ENCODE measurements around the gene APBA3.

APBA3 gene

DNA sequence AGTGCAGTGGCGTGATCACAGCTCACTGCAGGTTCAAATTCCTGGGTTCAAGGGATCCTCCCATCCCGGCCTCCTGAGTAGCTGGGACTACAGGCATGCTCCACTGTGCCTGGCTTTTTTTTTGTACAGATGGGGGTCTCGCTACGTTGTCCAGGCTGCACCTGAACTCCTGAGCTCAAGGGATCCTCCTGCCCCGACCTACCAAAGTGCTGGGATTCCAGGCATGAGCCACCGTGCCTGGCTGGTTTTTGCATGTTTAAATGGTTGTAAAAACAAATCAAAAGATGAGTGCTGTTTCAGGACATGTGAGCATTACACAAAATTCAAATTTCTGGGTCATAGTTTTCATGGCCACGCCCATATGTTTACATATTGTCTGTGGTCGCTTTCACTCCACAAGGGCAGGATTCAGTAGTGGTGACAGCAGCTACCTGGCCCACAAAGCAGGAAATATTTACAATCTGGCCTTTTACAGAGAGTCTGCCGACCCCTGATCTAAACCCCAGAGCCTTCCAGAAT is 19.4 kb upstream of the APBA3 start:
- H3K9me3 Mint-ChIP-seq: peaks cover 10% of the 10 kb centered on the region
- no peak overlapping the region for H3K4me3 Mint-ChIP-seq
- H3K27ac Mint-ChIP-seq: no peak overlapping the region
- H3K36me3 Mint-ChIP-seq (ENCODE audit: low read depth): peaks cover 33% of the 10 kb centered on the region
- H3K27me3 Mint-ChIP-seq: no peaks in the 10 kb centered on the region
- peaks cover 7% of the 10 kb centered on the region for H3K4me1 Mint-ChIP-seq (ENCODE audit: low read depth)

DNA sequence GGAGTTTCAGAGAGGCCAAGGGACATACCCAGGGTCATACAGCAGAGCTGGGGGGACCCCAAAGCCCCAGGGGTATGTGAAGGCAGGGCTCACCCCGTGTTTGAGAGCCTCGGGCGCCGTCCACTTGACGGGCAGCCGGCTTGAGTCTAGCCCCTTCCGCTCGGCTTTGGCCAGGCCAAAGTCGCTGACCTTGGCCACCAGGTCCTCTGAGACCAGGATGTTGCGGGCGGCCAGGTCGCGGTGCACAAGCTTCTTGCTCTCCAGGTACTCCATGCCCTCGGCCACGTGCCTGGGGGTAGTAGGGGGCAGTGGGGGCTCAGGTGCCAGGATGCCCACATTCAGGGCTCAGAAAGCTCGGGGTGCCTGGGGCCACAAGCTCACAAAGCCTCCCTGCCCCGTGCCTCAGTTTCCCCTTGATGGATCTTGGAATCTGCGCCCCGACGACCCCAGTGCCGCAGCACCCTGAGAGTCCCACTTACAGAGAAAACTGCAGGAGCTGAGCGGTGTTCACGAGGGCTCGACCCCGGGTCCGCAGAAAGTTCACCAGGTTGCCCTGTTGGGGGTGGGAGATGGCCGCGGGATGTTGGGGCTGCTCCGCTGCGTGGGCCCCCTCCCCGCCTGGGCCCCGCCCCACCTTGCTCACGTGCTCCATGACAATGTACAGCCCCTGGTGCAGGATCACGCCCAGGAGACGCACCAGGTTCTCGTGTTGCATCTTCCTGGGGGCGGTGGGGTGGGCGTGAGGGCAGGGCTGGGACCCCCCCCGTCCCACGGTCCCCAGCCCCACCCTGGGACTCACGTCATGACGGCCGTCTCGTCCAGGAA is 17.6 kb upstream of the APBA3 start:
- peaks cover 33% of the 10 kb centered on the region for H3K36me3 Mint-ChIP-seq (ENCODE audit: low read depth)
- H3K4me3 Mint-ChIP-seq: no peak overlapping the region
- no peaks in the 10 kb centered on the region for H3K4me1 Mint-ChIP-seq (ENCODE audit: low read depth)
- H3K27me3 Mint-ChIP-seq: no peaks in the 10 kb centered on the region
- no peak overlapping the region for H3K27ac Mint-ChIP-seq
- peaks cover 10% of the 10 kb centered on the region for H3K9me3 Mint-ChIP-seq

DNA sequence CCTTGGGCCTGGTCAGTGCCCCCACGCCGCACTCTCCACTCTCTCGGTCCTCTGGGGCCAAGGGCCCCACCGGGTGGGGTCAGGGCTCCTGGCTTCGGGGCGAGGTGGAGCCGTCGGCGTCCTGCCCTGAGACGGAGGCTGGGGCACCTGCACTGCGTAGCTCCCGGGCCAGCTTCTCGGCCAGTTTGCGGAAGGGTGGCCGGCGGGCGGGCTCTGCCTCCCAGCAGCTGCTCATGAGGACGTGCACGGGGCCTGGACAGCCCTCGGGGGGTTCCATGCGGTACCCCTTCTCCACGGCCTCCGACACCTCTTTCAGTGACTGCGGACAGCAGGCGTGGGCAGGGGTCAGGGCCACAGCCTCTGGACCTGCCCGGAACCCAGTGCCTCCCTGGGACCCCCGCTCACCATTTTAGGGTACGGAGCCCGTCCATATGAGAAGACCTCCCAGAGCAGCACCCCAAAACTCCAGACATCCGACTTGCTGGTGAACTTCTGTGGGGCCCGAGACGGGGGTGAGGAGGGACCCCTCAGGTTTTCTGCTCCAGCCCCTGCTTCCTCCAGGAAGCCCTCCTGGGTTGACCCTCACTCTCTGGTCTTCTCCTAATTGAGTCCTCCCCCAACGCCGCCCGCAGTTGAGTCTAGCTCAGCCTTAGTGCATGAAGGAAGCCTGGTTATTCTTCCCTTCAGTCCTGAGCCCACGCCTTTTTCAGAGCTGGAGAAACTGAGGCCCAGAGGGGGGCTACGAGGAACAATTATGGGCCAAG is 16.8 kb upstream of the APBA3 start:
- H3K9me3 Mint-ChIP-seq: peaks cover 10% of the 10 kb centered on the region
- H3K36me3 Mint-ChIP-seq (ENCODE audit: low read depth): peaks cover 28% of the 10 kb centered on the region
- H3K27me3 Mint-ChIP-seq: no peaks in the 10 kb centered on the region
- no peaks in the 10 kb centered on the region for H3K4me1 Mint-ChIP-seq (ENCODE audit: low read depth)
- H3K4me3 Mint-ChIP-seq: no peak overlapping the region
- H3K27ac Mint-ChIP-seq: no peak overlapping the region

DNA sequence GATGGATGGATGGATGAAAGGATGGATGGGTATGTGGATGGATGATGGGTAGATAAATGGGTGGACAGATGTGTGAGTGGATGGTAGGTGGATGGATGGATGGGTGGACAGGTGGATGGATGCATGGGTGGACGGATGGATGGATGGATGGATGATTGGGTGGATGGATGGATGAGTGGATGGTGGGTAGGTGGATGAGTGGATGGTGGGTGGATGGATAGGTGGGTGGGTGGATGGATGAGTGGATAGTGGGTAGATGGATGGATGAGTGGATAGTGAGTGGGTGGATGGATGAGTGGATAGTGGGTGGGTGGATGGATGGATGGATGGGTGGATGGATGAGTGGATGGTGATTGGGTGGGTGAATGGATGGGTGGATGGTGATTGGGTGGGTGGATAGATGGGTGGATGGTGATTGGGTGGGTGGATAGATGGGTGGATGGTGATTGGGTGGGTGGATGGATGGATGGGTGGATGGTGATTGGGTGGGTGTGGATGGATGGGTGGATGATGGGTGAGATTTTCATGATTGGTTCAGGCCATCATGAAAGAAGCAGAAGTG is 15.1 kb upstream of the APBA3 start:
- H3K9me3 Mint-ChIP-seq: peaks cover 2% of the 10 kb centered on the region
- H3K4me1 Mint-ChIP-seq (ENCODE audit: low read depth): no peaks in the 10 kb centered on the region
- H3K36me3 Mint-ChIP-seq (ENCODE audit: low read depth): peaks cover 13% of the 10 kb centered on the region
- no peak overlapping the region for H3K4me3 Mint-ChIP-seq
- H3K27ac Mint-ChIP-seq: no peak overlapping the region
- no peaks in the 10 kb centered on the region for H3K27me3 Mint-ChIP-seq

DNA sequence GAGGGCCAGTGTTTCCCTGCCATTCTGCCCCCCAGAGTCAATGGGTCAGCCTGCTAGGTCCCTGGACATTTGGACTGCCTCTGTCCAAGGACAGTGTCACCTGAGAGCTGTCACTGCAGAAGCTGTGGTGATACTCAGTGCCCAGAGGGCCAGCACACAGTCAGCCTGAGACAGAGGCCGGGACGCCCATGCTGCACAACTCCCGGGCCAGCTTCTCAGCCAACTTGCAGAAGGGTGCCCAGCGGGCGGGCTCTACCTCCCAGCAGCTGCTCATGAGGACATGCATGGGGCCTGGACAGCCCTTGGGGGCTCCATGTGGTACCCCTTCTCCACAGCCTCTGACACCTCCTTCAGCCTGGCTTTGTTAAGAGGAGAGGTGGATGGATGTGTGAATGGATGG is 14.3 kb upstream of the APBA3 start:
- H3K36me3 Mint-ChIP-seq (ENCODE audit: low read depth): peaks cover 6% of the 10 kb centered on the region
- no peaks in the 10 kb centered on the region for H3K4me1 Mint-ChIP-seq (ENCODE audit: low read depth)
- H3K27ac Mint-ChIP-seq: no peak overlapping the region
- no peak overlapping the region for H3K4me3 Mint-ChIP-seq
- no peaks in the 10 kb centered on the region for H3K9me3 Mint-ChIP-seq
- no peaks in the 10 kb centered on the region for H3K27me3 Mint-ChIP-seq

DNA sequence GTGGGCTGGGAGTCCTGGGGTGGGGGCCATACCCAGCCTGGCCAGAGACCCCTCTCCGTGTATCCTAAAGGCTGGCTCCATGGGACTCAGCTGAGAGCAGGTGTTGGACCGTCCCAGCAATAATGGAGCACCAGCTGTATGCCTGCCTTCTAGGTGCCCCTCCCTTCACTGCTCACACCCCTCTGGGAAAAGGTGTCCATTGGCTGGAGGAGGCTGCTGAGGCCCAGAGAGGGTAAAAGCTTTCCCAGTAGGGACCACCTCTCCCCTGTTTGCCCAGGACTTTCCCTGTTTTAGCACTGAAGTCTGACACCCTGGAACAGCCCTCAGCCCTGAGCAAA is 13.9 kb upstream of the APBA3 start:
- H3K27ac Mint-ChIP-seq: no peak overlapping the region

DNA sequence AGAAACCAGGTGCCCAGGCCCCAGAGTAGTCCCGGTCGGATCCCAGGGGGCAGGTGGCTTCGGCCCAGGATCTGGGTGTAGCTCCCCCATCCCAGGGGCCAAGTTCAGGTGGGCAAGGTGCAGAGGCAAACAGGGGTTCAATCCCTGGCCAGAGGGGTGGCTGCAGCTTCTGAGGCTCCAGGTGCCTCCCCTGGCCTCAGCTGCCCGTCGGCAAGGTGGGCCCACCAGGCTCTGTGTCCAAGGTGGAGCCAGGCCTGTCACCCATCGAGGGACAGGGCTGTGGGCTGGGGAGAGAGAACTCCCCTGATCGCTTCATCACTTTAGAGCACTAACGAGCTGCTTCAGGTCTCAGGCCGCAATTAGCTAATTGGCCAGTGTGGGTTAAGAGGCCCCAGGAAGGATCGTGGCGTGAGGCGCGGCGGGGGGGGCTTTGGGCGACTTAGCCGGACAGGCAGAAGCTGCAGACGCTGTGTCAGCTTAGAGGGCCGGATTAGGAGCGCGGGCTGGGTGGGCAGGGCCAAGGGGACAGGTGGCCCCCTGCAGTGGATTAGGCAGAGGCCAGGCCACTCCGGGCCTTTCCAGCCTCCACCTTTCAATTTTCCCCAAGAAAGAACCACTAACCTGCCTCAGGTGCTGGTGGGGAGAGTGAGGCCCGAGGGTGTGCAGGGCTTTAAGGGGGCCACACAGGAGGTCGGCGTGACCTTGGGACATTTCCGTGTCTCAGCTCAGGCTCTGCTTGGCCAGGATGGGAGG is 13.3 kb upstream of the APBA3 start:
- no peaks in the 10 kb centered on the region for H3K27me3 Mint-ChIP-seq
- no peaks in the 10 kb centered on the region for H3K9me3 Mint-ChIP-seq
- no peak overlapping the region for H3K27ac Mint-ChIP-seq
- no peaks in the 10 kb centered on the region for H3K4me1 Mint-ChIP-seq (ENCODE audit: low read depth)
- H3K4me3 Mint-ChIP-seq: no peak overlapping the region
- H3K36me3 Mint-ChIP-seq (ENCODE audit: low read depth): peaks cover 4% of the 10 kb centered on the region

More for the DNA sequence above, 13.9 kb upstream of the APBA3 start:
- H3K4me1 Mint-ChIP-seq (ENCODE audit: low read depth): no peaks in the 10 kb centered on the region
- no peaks in the 10 kb centered on the region for H3K9me3 Mint-ChIP-seq
- H3K4me3 Mint-ChIP-seq: no peak overlapping the region
- H3K36me3 Mint-ChIP-seq (ENCODE audit: low read depth): peaks cover 4% of the 10 kb centered on the region
- no peaks in the 10 kb centered on the region for H3K27me3 Mint-ChIP-seq

DNA sequence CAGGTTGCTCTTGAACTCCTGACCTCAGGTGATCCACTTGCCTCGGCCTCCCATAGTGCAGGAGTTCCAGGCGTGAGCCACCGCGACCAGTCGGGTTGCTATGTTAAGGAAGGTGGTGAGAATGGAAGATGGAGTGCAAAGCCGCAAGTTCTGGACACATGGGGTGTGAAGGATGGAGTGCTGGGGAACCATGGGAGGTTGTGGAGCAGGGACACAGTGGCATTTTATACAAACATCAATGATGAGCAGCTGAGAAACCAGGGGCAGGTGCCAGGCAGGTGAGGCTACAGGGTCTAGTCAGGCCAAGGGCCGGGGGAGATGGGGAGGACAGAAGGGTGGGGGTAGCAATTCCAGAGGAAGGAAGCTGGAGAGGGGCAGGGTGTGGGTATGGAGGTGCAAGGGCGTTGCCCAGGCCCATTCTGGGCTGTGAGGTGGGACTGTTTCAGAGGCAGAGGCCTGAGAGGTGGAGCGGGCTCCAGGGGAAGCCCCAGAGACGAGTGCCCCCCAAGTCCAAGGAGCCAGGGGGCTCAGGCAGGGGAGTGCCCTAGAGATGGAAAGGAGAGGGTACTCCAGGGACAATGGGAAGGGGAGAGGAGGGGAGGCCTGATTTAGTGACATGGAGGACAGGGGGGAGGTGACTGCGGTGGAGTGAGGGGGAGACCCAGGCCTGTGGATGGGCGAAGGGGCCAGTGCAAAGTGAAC is 12.5 kb upstream of the APBA3 start:
- peaks cover 4% of the 10 kb centered on the region for H3K36me3 Mint-ChIP-seq (ENCODE audit: low read depth)
- no peaks in the 10 kb centered on the region for H3K4me1 Mint-ChIP-seq (ENCODE audit: low read depth)
- H3K4me3 Mint-ChIP-seq: no peak overlapping the region
- H3K9me3 Mint-ChIP-seq: no peaks in the 10 kb centered on the region
- H3K27me3 Mint-ChIP-seq: no peaks in the 10 kb centered on the region
- no peak overlapping the region for H3K27ac Mint-ChIP-seq

DNA sequence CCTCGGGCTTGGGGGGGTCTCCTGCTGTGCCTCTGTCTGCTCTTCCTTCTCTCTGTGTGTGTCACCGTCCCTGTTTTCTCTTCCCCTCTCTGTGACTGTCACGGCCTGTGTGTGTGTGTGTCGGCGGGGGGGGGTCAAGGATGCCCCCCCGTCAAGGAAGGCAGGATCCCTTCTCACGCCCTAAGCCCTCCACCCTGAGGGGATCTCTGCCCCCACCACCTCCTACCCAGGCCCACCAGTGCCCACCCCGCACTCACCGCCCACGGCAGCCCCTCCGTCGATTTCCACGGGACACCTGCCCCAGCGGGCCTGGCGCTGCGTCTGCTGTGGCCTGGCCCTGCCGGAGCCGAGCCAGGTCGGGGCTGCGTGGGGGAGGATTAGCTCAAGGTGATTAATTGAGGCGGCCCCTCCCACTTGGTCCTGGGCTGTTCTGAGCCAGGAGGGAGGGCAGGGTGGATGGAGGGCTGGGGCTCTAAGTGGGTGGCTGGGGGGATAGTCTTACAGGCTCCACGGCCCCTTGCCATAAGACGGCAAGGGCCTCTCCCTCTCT is 10.5 kb upstream of the APBA3 start, which contains the start of gene RAX2:
Gene RAX2, minus strand, starts transcription at position 323 of the 550 bp plus-strand sequence. CDS start 486 bp downstream, outside the sequence.
- Mint-ChIP-seq H3K36me3 (ENCODE audit: low read depth) (no peaks in the 10 kb centered on the region), H3K9me3 (no peaks in the 10 kb centered on the region), H3K4me3 (no peak within 1 kb of the TSS), H3K4me1 (ENCODE audit: low read depth) (no peaks in the 10 kb centered on the region), H3K27ac (no peak within 1 kb of the TSS), H3K27me3 (no peaks in the 10 kb centered on the region)

DNA sequence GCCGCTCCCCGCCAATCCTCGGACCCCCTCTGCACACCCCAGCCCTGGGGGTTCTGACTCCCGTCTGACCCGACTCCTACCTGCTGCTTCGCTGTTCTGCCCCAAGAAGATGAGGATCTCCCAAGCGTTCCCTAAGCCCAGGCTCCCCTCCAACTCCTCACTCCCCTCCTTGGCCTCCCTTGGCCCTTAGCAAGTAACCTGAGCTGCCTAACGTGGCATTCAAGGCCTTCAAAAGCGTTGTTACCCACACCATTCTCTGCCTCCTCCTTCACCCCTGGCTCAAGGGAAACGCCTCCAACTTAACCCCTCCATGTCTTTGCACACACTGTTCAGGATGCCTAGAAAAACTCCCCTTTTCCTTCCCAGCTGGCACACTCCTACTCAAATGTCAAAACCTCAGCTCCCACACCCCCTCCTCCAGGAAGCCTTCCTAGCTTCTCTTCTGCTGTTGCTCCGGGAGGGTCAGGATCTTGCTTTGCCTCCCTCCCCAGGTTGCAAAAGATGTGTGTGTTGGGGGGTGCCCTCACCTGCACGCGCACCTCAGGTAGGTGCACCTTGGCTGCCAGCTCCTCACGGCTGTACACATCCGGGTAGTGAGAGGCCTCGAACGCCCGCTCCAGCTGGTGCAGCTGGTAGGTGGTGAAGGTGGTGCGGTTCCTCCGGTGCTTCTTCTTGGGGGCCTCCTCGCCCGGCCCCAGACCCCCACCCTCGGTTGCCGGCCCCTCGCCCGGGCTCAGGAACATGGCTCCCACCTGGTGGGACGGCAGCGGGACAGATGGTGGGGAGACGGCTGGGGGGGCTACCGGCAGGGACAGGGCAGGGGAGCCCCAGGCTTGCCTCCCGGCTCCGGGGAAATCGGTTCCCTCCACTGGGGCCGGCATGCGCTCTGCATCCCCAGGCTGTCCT is 9.8 kb upstream of the APBA3 start:
- no peaks in the 10 kb centered on the region for H3K9me3 Mint-ChIP-seq
- H3K4me3 Mint-ChIP-seq: no peak overlapping the region
- H3K27ac Mint-ChIP-seq: no peak overlapping the region
- peaks cover 7% of the 10 kb centered on the region for H3K36me3 Mint-ChIP-seq (ENCODE audit: low read depth)
- H3K27me3 Mint-ChIP-seq: no peaks in the 10 kb centered on the region
- peaks cover 5% of the 10 kb centered on the region for H3K4me1 Mint-ChIP-seq (ENCODE audit: low read depth)

DNA sequence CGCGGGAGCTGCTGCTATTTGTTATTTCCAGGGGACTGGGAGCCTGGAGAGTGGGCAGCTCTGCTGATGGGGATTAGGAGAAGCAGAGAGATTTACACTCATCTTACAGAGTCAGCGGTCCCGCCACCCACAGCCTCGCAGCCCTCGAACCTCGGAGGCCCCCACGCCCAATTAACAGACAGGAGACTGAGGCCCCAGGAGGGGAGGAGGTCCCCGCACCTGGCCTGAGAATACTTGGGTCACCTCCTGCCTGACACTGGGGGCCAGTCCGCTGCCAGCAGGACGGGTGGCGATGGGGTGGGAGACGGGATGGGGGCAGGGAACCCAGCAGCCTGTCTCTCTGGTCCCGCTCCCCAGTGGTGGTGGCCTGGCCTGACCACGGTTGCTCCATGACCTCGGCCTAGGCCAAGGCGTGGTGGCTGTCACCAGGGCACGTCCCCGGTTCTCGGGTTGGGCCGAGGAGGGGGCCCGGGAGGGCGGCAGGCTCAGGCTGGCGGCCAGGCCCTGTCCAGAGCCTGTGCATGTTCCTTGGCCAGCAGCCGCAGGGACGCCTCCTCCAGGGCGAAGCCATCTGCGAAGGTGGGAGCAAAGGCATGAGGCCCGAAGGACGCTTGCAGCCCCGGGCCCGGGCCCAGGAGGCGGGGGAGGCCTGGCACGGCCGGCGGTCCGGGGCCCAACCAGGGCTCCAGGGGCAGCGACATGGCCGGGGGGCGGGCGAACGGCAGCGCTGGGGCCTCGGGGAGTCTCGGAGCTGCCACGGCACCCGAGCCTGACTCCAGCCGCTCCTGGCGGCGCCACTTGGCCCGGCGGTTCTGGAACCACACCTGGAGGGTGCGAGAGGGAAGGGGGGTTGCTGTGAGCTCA is 8.9 kb upstream of the APBA3 start:
- Mint-ChIP-seq H3K27ac (no peak overlapping the region), H3K27me3 (no peaks in the 10 kb centered on the region), H3K9me3 (no peaks in the 10 kb centered on the region), H3K4me1 (ENCODE audit: low read depth) (peaks cover 7% of the 10 kb centered on the region), H3K36me3 (ENCODE audit: low read depth) (peaks cover 8% of the 10 kb centered on the region), H3K4me3 (no peak overlapping the region)

DNA sequence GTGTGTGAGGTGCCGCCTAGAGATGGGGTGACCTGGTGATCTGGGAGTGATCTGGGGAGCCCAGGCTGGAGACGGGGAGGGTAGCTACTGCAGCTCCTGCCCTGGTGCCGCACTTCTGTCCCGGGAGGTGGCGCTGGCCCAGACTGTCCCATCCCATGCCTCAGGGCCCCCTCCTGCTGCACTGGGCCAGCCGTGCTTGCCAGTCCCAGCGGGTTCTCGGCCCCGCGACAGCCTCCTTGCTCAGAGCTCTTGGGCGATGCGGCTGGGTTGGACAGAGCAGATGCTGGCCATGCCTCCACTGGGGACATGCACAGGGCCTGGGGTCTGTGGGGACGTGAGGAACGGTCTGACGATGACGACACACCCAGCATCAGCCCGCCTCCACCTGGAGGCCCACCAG is 8.0 kb upstream of the APBA3 start:
- Mint-ChIP-seq H3K4me1 (ENCODE audit: low read depth) (peaks cover 7% of the 10 kb centered on the region), H3K27me3 (no peaks in the 10 kb centered on the region), H3K27ac (no peak overlapping the region), H3K9me3 (no peaks in the 10 kb centered on the region), H3K4me3 (no peak overlapping the region), H3K36me3 (ENCODE audit: low read depth) (peaks cover 8% of the 10 kb centered on the region)
